Neutrophil (primary cell): ENCODE results near the gene DAPK1.

Experiments
- H3K27ac ChIP-seq: fragments of 200-600 bp; sonication (generic); 2 replicates; pipeline ENCODE4 v1.5.1; 2016; ENCODE audit warnings: mild to moderate bottlenecking, moderate library complexity
- H3K27me3 ChIP-seq: fragments of 200-600 bp; sonication (generic); 2 replicates; pipeline ENCODE4 v1.6.0; 2016; ENCODE audit warnings: mild to moderate bottlenecking
- H3K36me3 ChIP-seq: fragments of 200-600 bp; sonication (generic); 2 replicates; pipeline ENCODE4 v1.5.1; 2017
- H3K4me1 ChIP-seq, 2 experiments: fragments of 200-600 bp in 1 of 2; sonication (generic) in 1 of 2; 1 replicate in 1 of 2; 2 replicates in 1 of 2; pipeline versions ENCODE4 v1.5.1 to v1.6.1; 2013 to 2016; ENCODE audit warnings: low read depth in 1 of 2, low read length in 1 of 2, mild to moderate bottlenecking in 1 of 2, moderate library complexity in 1 of 2; ENCODE audit not compliant: control insufficient read depth in 1 of 2, insufficient read depth in 1 of 2
- H3K4me3 ChIP-seq, 2 experiments: fragments of 200-600 bp in 1 of 2; sonication (generic) in 1 of 2; 1 replicate in 1 of 2; 2 replicates in 1 of 2; pipeline ENCODE4 v1.5.1; 2013 to 2016; ENCODE audit warnings: low read depth in 1 of 2, low read length in 1 of 2, mild to moderate bottlenecking in 1 of 2, moderate library complexity in 1 of 2
- H3K9me3 ChIP-seq: fragments of 200-600 bp; sonication (generic); 2 replicates; pipeline ENCODE4 v1.5.1; 2016
- CTCF ChIP-seq: fragments of 200-600 bp; sonication (generic); IDR thresholded peaks from 2 replicates; pipeline ENCODE4 v1.5.1; 2016; ENCODE audit warnings: antibody characterized with exemption

DAPK1 gene

GRCh38 chr9:87464992-87465378 lies 32.7 kb upstream of the DAPK1 start:
- H3K36me3 ChIP-seq: no peaks in the 10 kb centered on the region
- H3K27me3 ChIP-seq: no peaks in the 10 kb centered on the region
- H3K9me3 ChIP-seq: no peaks in the 10 kb centered on the region
- H3K27ac ChIP-seq: no peak overlapping the region
- no peaks in the 10 kb centered on the region for H3K4me1 ChIP-seq
- TF ChIP-seq CTCF: no peak
- no peak overlapping the region for H3K4me3 ChIP-seq

GRCh38 chr9:87465816-87466215 lies 31.9 kb upstream of the DAPK1 start:
- Histone ChIP-seq H3K27me3 (no peaks in the 10 kb centered on the region), H3K4me1 (no peaks in the 10 kb centered on the region), H3K9me3 (no peaks in the 10 kb centered on the region), H3K27ac (no peak overlapping the region), H3K36me3 (no peaks in the 10 kb centered on the region), H3K4me3 (no peak overlapping the region)
- no peak for TF ChIP-seq CTCF

DNA sequence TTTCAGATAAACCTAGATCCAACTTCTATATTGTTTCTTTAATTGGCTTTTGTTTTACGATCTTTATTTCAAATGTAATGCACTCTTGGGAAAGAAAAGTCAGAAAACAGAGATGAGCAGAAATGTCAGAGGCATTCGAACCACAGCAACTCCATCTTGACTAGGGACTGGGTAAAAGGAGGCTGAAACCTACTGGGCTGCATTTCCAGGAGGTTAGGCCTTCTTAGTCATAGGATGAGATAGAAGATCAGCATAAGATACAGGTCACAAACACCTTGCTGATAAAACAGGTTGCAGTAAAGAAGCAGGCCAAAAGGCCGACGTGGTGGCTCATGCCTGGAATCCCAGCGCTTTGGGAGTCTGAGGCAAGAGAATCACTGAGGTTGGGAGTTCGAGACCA lies 30.5 kb upstream of the DAPK1 start:
- Histone ChIP-seq H3K36me3 (no peaks in the 10 kb centered on the region), H3K9me3 (no peaks in the 10 kb centered on the region), H3K4me1 (no peaks in the 10 kb centered on the region), H3K27ac (no peak overlapping the region), H3K4me3 (no peak overlapping the region), H3K27me3 (no peaks in the 10 kb centered on the region)
- TF ChIP-seq CTCF: no peak

GRCh38 chr9:87469793-87470465 lies 27.7 kb upstream of the DAPK1 start:
- Histone ChIP-seq H3K4me3 (no peak overlapping the region), H3K9me3 (no peaks in the 10 kb centered on the region)

DNA sequence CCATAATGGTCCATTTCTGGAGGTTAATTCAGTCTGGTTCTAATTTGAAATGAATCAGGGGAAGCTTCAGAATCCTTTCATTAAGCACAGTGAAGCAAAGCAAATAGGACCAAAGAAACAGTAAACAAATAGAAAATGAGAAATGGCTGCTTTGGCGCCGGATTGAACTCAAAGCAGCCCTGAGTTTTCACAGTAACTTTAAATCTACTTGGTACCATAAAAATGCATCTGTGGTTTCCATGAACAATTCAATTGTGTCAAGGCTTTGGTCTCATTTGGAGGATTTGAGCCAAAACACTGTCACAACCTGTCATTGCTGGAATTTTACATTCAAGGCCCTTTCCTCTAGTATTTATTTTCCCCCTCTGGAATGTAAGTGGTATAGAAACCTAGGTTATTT lies 25.9 kb upstream of the DAPK1 start:
- no peaks in the 10 kb centered on the region for H3K27me3 ChIP-seq
- H3K9me3 ChIP-seq: no peaks in the 10 kb centered on the region
- H3K4me3 ChIP-seq: no peak overlapping the region
- TF ChIP-seq CTCF: no peak
- no peaks in the 10 kb centered on the region for H3K4me1 ChIP-seq
- no peaks in the 10 kb centered on the region for H3K36me3 ChIP-seq
- no peak overlapping the region for H3K27ac ChIP-seq

More at GRCh38 chr9:87469793-87470465, 27.7 kb upstream of the DAPK1 start:
- no peaks in the 10 kb centered on the region for H3K27me3 ChIP-seq
- no peak overlapping the region for H3K27ac ChIP-seq
- no peaks in the 10 kb centered on the region for H3K4me1 ChIP-seq
- TF ChIP-seq CTCF: no peak
- no peaks in the 10 kb centered on the region for H3K36me3 ChIP-seq
